ENCODE measurements around the gene PTGES. TPM values are rescaled to one million over a fixed set of nuclear protein-coding genes. Genes with fewer than 3 reads are reported as not detected.

Gene PTGES
- total and polyA plus RNA-seq, 8 donors = 0.16 to 2.5 (median 0.95) TPM

- no peak overlapping the region for H3K4me3 ChIP-seq
- no peak overlapping the region for H3K27ac ChIP-seq
- ATAC-seq (no peak), DNase-seq (no peak), FAIRE-seq (no peak)
- no peaks in the 10 kb centered on the region for H3K4me1 ChIP-seq
- 67 to 71% methylated on average over 13 of the region's 13 CpGs for WGBS, 2 donors
- H3K9me3 ChIP-seq = no peaks in the 10 kb centered on the region
- no peaks in the 10 kb centered on the region for H3K27me3 ChIP-seq
- TF ChIP-seq, protein P1, sequence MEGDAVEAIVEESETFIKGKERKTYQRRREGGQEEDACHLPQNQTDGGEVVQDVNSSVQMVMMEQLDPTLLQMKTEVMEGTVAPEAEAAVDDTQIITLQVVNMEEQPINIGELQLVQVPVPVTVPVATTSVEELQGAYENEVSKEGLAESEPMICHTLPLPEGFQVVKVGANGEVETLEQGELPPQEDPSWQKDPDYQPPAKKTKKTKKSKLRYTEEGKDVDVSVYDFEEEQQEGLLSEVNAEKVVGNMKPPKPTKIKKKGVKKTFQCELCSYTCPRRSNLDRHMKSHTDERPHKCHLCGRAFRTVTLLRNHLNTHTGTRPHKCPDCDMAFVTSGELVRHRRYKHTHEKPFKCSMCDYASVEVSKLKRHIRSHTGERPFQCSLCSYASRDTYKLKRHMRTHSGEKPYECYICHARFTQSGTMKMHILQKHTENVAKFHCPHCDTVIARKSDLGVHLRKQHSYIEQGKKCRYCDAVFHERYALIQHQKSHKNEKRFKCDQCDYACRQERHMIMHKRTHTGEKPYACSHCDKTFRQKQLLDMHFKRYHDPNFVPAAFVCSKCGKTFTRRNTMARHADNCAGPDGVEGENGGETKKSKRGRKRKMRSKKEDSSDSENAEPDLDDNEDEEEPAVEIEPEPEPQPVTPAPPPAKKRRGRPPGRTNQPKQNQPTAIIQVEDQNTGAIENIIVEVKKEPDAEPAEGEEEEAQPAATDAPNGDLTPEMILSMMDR (IDR thresholded peaks at IDR 0.05) = no peak
- intact Hi-C loops (cut with DNase I) = no loop called here
- H3K36me3 ChIP-seq = no peaks in the 10 kb centered on the region
Measured at GRCh38 chr9:129759804-129760502, 7.1 kb upstream of the PTGES start.

GRCh38 chr9:129759319-129759718 lies 6.5 kb upstream of the PTGES start:
- DNase-seq (no peak), FAIRE-seq (no peak), ATAC-seq (no peak)
- WGBS, 2 donors = 79% methylated on average over 4 of the region's 4 CpGs
- no peak overlapping the region for H3K27ac ChIP-seq
- H3K4me1 ChIP-seq = no peaks in the 10 kb centered on the region
- H3K36me3 ChIP-seq = no peaks in the 10 kb centered on the region
- H3K27me3 ChIP-seq = no peaks in the 10 kb centered on the region
- intact Hi-C loops (cut with DNase I) = no loop called here
- no peak overlapping the region for H3K4me3 ChIP-seq
- H3K9me3 ChIP-seq = no peaks in the 10 kb centered on the region
- TF ChIP-seq, protein P1 (IDR thresholded peaks at IDR 0.05) = no peak

GRCh38 chr9:129757045-129757444 lies 4.2 kb upstream of the PTGES start:
- intact Hi-C loops (cut with DNase I) = no loop called here
- H3K27me3 ChIP-seq = no peaks in the 10 kb centered on the region
- TF ChIP-seq, protein P1 (IDR thresholded peaks at IDR 0.05) = no peak
- H3K4me1 ChIP-seq = peaks cover 0 to 7% (median 0%) of the 10 kb centered on the region in 3 donors
- ATAC-seq (no peak), DNase-seq (no peak), FAIRE-seq (no peak)
- H3K4me3 ChIP-seq = no peak overlapping the region
- WGBS, 2 donors = 80 to 83% methylated on average over 9 of the region's 9 CpGs
- H3K27ac ChIP-seq = no peak overlapping the region
- no peaks in the 10 kb centered on the region for H3K9me3 ChIP-seq
- no peaks in the 10 kb centered on the region for H3K36me3 ChIP-seq

GRCh38 chr9:129756191-129756590 lies 3.3 kb upstream of the PTGES start:
- Histone ChIP-seq H3K27me3 (no peaks in the 10 kb centered on the region), H3K36me3 (no peaks in the 10 kb centered on the region), H3K4me3 (no peak overlapping the region), H3K9me3 (no peaks in the 10 kb centered on the region), H3K27ac (no peak overlapping the region), H3K4me1 (peaks cover 0 to 9% (median 0%) of the 10 kb centered on the region in 3 donors)
- no peak for ATAC-seq
- TF ChIP-seq, protein P1 (IDR thresholded peaks at IDR 0.05) = no peak
- 85 to 88% methylated on average over 6 of the region's 6 CpGs for WGBS, 2 donors
- no peak for FAIRE-seq
- no peak for DNase-seq
- intact Hi-C loops (cut with DNase I) = no loop called here

DNA sequence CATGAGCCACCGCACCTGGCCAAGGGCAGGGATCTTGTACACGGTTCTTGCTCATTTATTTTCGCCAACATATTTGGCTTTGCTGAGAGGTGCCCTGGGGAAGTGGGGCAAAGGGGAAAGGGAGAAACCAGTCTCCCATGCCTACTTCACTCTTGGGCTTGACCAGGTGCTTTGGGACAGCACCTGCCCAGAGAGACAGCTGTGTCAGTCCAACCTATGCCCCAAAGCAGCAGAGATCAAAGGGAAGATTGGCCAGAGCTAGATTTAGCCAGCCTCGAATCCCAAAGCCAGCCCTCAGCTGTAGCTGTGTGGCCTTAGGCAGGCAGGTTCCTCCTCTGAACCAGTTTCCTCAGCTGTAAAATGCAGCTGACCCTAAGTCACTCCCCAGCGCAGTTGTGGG lies 2.3 kb upstream of the PTGES start:
- H3K4me1 ChIP-seq = peaks cover 0 to 9% (median 0%) of the 10 kb centered on the region in 3 donors
- no peak overlapping the region for H3K4me3 ChIP-seq
- H3K27me3 ChIP-seq = no peaks in the 10 kb centered on the region
- no peak for DNase-seq
- no peak for ATAC-seq
- intact Hi-C loops (cut with DNase I) = no loop called here
- 72 to 80% methylated on average over 5 of the region's 5 CpGs for WGBS, 2 donors
- FAIRE-seq = no peak
- TF ChIP-seq, protein P1 (IDR thresholded peaks at IDR 0.05) = no peak
- no peak overlapping the region for H3K27ac ChIP-seq
- no peaks in the 10 kb centered on the region for H3K9me3 ChIP-seq
- no peaks in the 10 kb centered on the region for H3K36me3 ChIP-seq

Measured in pancreas (tissue), 10 donors.